Tibial artery (tissue), 4 donors: ENCODE results near the gene KCNAB3.
A peak's percentile ranks its signal among the peaks of the same experiment; 100 is the strongest.

Source experiments
- DNase-seq, 2 donors: peaks; one replicate each; pipeline ENCODE4 v3.0.0-alpha.2; 2019
- H3K27ac ChIP-seq, 2 donors: fragments of 200-600 bp; sonication (generic) in 1 of 2; 1 replicate in 1 of 2; 2 replicates in 1 of 2; pipeline ENCODE4 v1.5.1; 2018 to 2019; ENCODE audit warnings: mild to moderate bottlenecking in 1 of 2
- H3K27me3 ChIP-seq, 2 donors: fragments of 200-600 bp; sonication (generic) in 1 of 2; one replicate each; pipeline versions ENCODE4 v1.5.1 to v1.6.0; 2016 to 2019
- H3K36me3 ChIP-seq, 3 donors: fragments of 200-600 bp; sonication (generic) in 2 of 3; one replicate each; pipeline ENCODE4 v1.5.1; 2016 to 2019; ENCODE audit warnings: mild to moderate bottlenecking in 2 of 3
- H3K4me1 ChIP-seq, 4 donors: fragments of 200-600 bp; sonication (generic) in 2 of 4; 1 replicate in 3 of 4; 2 replicates in 1 of 4; pipeline ENCODE4 v1.5.1; 2016 to 2019
- H3K4me3 ChIP-seq, 2 donors: fragments of 200-600 bp; sonication (generic) in 1 of 2; 1 replicate in 1 of 2; 2 replicates in 1 of 2; pipeline ENCODE4 v1.5.1; 2018 to 2019; ENCODE audit warnings: mild to moderate bottlenecking in 2 of 2
- H3K9me3 ChIP-seq, 3 donors: fragments of 200-600 bp; sonication (generic) in 1 of 3; one replicate each; pipeline ENCODE4 v1.5.1; 2016 to 2019
- intact Hi-C: fragments of 100-400 bp; cut with DNase I; formaldehyde crosslinking; loops from one replicate; pipeline ENCODE4 v1.15.0; 2023; ENCODE audit warnings: low total_unique reads
- TF ChIP-seq, protein P1 (sequence below), 2 experiments: fragments of 200-600 bp in 1 of 2; fragments of 450-650 bp in 1 of 2; IDR thresholded peaks; one replicate each; pipeline ENCODE4 v1.5.1; 2017 to 2019; ENCODE audit warnings: antibody characterized with exemption in 2 of 2, mild to moderate bottlenecking in 1 of 2, moderate library complexity in 1 of 2

The KCNAB3 gene

DNA sequence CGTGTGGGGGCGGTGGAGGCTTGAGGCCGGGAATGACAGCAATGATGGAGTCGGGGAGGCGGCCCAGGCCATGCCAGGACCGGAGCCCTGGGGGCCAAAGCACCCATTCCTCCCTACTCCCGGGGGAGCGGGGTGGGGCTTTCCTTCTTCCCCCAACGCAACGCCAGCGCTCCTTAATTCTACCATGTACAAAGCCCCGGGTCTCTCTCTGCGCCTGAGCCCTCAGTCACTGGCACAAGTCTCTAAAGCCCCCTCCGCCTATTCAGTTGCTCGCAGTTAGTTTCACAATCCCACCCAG lies 13.3 kb downstream of the KCNAB3 start:
- H3K4me3 ChIP-seq: peak overlapping the region; percentile 58 to 59
- TF ChIP-seq, protein P1, sequence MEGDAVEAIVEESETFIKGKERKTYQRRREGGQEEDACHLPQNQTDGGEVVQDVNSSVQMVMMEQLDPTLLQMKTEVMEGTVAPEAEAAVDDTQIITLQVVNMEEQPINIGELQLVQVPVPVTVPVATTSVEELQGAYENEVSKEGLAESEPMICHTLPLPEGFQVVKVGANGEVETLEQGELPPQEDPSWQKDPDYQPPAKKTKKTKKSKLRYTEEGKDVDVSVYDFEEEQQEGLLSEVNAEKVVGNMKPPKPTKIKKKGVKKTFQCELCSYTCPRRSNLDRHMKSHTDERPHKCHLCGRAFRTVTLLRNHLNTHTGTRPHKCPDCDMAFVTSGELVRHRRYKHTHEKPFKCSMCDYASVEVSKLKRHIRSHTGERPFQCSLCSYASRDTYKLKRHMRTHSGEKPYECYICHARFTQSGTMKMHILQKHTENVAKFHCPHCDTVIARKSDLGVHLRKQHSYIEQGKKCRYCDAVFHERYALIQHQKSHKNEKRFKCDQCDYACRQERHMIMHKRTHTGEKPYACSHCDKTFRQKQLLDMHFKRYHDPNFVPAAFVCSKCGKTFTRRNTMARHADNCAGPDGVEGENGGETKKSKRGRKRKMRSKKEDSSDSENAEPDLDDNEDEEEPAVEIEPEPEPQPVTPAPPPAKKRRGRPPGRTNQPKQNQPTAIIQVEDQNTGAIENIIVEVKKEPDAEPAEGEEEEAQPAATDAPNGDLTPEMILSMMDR (IDR thresholded peaks at IDR 0.05): no peak
- peak overlapping the region; percentile 85 to 93 for H3K27ac ChIP-seq
- no peaks in the 10 kb centered on the region for H3K27me3 ChIP-seq
- peaks cover 0 to 22% (median 14%) of the 10 kb centered on the region in 4 donors for H3K4me1 ChIP-seq
- intact Hi-C loops: no loop called here
- no peak for DNase-seq
- peaks cover 0 to 11% (median 0%) of the 10 kb centered on the region in 3 donors for H3K36me3 ChIP-seq
- H3K9me3 ChIP-seq: no peaks in the 10 kb centered on the region

DNA sequence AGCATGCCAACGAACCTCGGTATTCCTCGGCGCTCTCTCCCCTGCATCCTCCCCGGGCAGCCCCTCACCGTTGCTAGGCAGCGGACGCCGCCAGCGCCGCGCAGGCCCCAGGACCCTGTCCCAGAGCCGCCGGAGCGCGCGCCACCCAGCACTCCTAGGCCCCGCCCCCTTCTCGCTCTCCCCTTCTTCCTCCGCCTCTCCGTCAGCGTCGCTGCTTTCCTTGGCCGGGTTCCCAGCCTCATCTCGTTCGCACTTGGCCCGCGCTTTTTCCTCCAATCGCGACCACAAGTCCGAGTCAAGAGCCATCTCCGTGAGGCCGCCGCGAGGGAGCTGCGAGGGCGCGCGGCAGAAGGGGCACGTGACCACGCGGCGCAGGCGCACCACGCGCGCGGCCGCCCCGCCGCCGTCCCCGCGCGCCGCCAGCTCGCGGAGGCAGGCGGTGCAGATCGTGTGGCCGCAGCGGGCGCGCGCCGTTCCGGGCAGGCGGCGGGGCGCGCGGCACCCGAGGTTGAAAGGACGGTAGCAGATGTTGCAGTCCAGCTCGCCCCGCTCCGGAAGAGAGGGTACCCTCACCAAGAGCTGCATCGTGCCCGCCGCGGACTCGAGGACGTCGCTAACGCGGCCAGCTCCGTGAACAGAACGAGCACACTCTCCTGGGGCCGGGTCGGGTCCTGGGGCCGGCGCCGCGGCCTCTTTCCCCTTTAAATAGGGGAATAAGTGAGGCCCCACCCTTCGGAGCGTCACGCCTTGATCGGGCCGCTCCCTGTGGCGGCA lies 13.9 kb downstream of the KCNAB3 start, which contains the start of gene RNF227:
Gene RNF227 (minus strand): TSS at position 679 of the 774 bp plus-strand sequence. CDS start 94 bp downstream, at position 585.
- peaks cover 0 to 16% (median 1%) of the 10 kb centered on the region in 3 donors for H3K36me3 ChIP-seq
- TF ChIP-seq, protein P1 (IDR thresholded peaks at IDR 0.05): peak in 1 of 2 experiments; percentile 23

DNA sequence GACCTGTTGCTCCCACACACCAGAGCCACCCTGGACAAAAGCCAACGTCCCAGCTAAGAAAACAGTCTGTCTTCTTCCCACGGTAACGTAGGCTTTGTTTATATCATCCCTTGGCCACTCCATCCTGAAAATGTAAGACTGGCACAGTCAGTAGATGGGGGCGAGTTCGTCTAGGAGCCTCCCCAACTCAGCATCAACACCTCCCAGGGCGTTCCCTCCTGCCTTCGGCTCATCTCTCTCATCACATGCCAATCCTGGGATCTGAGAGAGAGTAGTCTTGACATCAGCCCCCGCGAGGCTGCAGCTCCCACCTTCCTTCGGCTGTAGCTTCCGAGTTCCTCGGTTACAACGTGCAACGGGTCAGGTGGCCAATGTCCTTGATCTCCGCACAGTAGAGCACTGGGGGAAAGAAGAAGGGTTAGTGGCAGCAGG lies 14.5 kb downstream of the KCNAB3 start:
- Histone ChIP-seq H3K27ac (peak overlapping the region; percentile 85 to 93), H3K4me1 (peaks cover 0 to 22% (median 14%) of the 10 kb centered on the region in 4 donors), H3K9me3 (no peaks in the 10 kb centered on the region), H3K36me3 (peaks cover 0 to 22% (median 8%) of the 10 kb centered on the region in 3 donors), H3K27me3 (no peaks in the 10 kb centered on the region), H3K4me3 (peak overlapping the region; percentile 58 to 59)
- intact Hi-C loops: no loop called here
- peak in 1 of 2 donors; percentile 78 for DNase-seq
- TF ChIP-seq, protein P1 (IDR thresholded peaks at IDR 0.05): no peak

More for the DNA sequence above, 13.9 kb downstream of the KCNAB3 start, which contains the start of gene RNF227:
- Histone ChIP-seq H3K27me3 (no peaks in the 10 kb centered on the region), H3K4me1 (peaks cover 0 to 22% (median 14%) of the 10 kb centered on the region in 4 donors), H3K27ac (peak within 1 kb of the TSS; percentile 85 to 93), H3K9me3 (no peaks in the 10 kb centered on the region), H3K4me3 (peak within 1 kb of the TSS; percentile 58 to 59)
- DNase-seq: peak; percentile 90 to 96
- intact Hi-C loops: no loop called here

DNA sequence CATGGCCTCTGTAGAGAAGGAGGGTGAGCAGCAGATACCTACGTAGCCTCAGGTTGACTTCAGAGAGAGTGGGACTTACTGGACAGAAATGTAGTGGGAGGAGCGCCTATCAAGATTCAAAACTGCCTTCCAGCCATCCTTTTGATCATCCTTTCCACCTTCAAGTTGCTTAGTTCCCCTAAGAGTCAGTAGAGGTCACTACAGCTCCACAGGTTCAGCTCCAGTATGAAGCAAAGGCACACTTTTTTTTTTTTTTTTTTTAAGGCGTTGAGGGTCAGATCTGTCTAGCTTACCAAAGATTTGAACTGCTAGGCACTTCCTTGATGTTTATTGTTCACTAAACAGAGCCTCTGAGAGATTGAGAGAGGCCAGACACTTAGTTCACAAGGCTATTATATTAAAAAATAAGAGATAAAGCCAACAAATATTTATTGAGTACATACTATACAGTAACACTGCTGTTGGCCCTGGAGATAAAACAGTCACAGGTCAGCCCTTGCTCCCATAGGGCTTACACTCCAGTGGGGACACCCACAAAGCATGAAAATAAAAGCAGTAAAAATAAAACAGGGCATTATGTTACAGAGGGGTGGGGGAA lies 16.6 kb downstream of the KCNAB3 start:
- H3K9me3 ChIP-seq: no peaks in the 10 kb centered on the region
- H3K4me1 ChIP-seq: peaks cover 0 to 22% (median 14%) of the 10 kb centered on the region in 4 donors
- TF ChIP-seq, protein P1 (IDR thresholded peaks at IDR 0.05): peak; percentile 65 to 70
- DNase-seq: no peak
- no peak overlapping the region for H3K4me3 ChIP-seq
- no peak overlapping the region for H3K27ac ChIP-seq
- intact Hi-C loops: loop anchor here (2.0 kb wide), 1 partner anchor 74 kb away; no protein-coding TSS in a partner anchor
- no peaks in the 10 kb centered on the region for H3K27me3 ChIP-seq
- peaks cover 0 to 43% (median 18%) of the 10 kb centered on the region in 3 donors for H3K36me3 ChIP-seq

DNA sequence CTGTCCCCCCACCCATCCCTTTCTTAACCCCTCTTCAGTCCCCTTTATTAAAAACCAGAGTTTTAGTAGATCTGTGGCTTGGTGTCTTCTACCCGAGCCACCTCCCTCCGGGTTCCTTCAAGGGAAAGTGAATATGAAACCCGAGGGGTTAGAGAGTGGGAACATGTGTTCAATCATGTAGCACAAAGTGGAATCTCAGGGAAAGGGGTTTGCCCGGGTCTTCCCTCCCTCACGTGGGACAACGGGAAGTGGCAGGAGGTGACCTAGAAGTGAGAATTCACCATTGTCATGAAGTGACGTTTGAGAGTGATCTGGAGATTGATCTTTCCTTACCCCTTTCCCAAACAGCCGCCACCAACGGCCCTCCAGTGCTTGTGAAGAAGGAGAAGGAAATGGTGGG lies 18.5 kb downstream of the KCNAB3 start:
- Histone ChIP-seq H3K36me3 (peaks cover 0 to 62% (median 27%) of the 10 kb centered on the region in 3 donors), H3K27me3 (no peaks in the 10 kb centered on the region), H3K27ac (no peak overlapping the region), H3K4me3 (no peak overlapping the region), H3K9me3 (no peaks in the 10 kb centered on the region), H3K4me1 (peaks cover 0 to 13% (median 8%) of the 10 kb centered on the region in 4 donors)
- intact Hi-C loops: no loop called here
- no peak for DNase-seq
- TF ChIP-seq, protein P1 (IDR thresholded peaks at IDR 0.05): no peak
